ENCODE measurements around the gene ABCC5.

DNA sequence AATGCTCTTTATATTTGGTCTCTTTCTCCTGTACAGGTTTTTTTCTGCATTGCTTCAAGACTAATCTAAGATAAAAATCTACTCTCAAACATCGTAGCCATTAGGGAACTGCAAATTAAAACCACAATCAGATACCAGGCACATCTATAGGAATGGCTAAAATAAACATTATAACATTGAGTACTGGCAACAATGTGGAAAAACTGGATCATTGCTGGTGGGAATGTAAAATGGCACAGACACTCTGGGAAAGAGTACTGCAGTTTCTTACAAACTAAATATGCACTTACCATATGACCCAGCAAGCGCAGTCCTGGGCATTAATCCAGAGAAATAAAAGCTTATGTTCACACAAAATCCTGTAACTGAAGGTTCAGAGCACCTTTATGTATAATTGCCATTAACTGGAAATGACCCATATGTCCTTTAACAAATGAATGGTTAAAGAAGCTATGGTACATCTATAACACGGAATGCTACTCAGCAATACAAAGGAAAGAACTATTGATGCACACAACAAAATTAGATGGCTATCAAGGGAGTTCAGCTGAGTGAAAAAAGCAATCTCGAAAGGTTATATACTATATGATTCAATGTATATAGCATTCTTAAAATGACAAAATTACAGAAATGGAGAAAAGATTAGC, 6.3 kb downstream of the ABCC5 start:
- TF ChIP-seq CTCF (IDR thresholded peaks at IDR 0.05; ENCODE audit: poor library complexity) (no peak), EZH2 (IDR thresholded peaks at IDR 0.05; ENCODE audit: borderline replicate concordance) (no peak)

Measured in hepatocyte (in vitro differentiated cells).